AG04449 (cell line): Measurements from ENCODE around the gene AFP.

Experiments used
- CTCF ChIA-PET: fragments of 350-600 bp; formaldehyde crosslinking; extraction: SDS; loops from one replicate; lab custom pipeline; 2021; ENCODE audit warnings: antibody characterized with exemption; lab: Yijun Ruan, JAX
- POLR2A ChIA-PET: fragments of 400-600, 350-600 bp; formaldehyde crosslinking; extraction: SDS; loops from one replicate; lab custom pipeline; 2020; ENCODE audit warnings: antibody characterized with exemption, inconsistent platforms; lab: Yijun Ruan, JAX
- DNase-seq: peaks from one replicate; pipeline ENCODE4 v3.0.0-alpha.2; 2010; ENCODE audit warnings: low read depth, low spot score
- H3K4me3 ChIP-seq: 2 replicates; pipeline ENCODE4 v1.5.1; 2011; ENCODE audit warnings: low read depth, mild to moderate bottlenecking, control low read depth, low read length
- CTCF ChIP-seq: IDR thresholded peaks from one replicate; pipeline ENCODE4 v1.5.1; 2011; ENCODE audit warnings: mild to moderate bottlenecking, moderate library complexity, low read length, control low read depth, inconsistent platforms; ENCODE audit not compliant: insufficient read depth; ENCODE audit errors: missing control alignments

Gene AFP

GRCh38 chr4:73439445-73439844 is 3.4 kb downstream of the AFP start:
- TF ChIP-seq CTCF, result no peak
- ChIA-PET POLR2A (no interaction called here), CTCF (interaction anchor here (1.4 kb wide), 1 partner anchor 11 kb away, joined by 5 read pairs; no protein-coding TSS in a partner anchor)
- no peak overlapping the region for H3K4me3 ChIP-seq
- no peak for DNase-seq

GRCh38 chr4:73439991-73440390 is 4.0 kb downstream of the AFP start:
- TF ChIP-seq CTCF, result no peak
- DNase-seq, result no peak
- H3K4me3 ChIP-seq, result no peak overlapping the region
- POLR2A ChIA-PET, result no interaction called here
- CTCF ChIA-PET, result no interaction called here

GRCh38 chr4:73440653-73441052 is 4.6 kb downstream of the AFP start:
- no peak for DNase-seq
- CTCF ChIA-PET, result no interaction called here
- TF ChIP-seq CTCF, result no peak
- H3K4me3 ChIP-seq, result no peak overlapping the region
- POLR2A ChIA-PET, result no interaction called here

GRCh38 chr4:73442275-73442674 is 6.3 kb downstream of the AFP start:
- ChIA-PET CTCF (interaction anchor here (2.8 kb wide), 1 partner anchor 8 kb away, joined by 11 read pairs; no protein-coding TSS in a partner anchor), POLR2A (no interaction called here)
- DNase-seq, result no peak
- TF ChIP-seq CTCF, result no peak
- H3K4me3 ChIP-seq, result no peak overlapping the region

GRCh38 chr4:73443224-73443623 is 7.2 kb downstream of the AFP start:
- ChIA-PET POLR2A (no interaction called here), CTCF (interaction anchor here (1.6 to 2.8 kb wide), 3 partner anchors 9 to 132 kb away, joined by 5 to 11 read pairs (median 10); no protein-coding TSS in a partner anchor)
- TF ChIP-seq CTCF, result no peak
- H3K4me3 ChIP-seq, result no peak overlapping the region
- DNase-seq, result no peak

GRCh38 chr4:73445383-73446335 is 9.6 kb downstream of the AFP start:
- DNase-seq, result no peak
- TF ChIP-seq CTCF, result no peak
- no peak overlapping the region for H3K4me3 ChIP-seq
- POLR2A ChIA-PET, result no interaction called here
- CTCF ChIA-PET, result interaction anchor here (0.7 to 4.6 kb wide), 20 partner anchors 8 to 715 kb away, joined by 3 to 53 read pairs (median 4); partner anchors contain the start of gene AFP
